Measurements from ENCODE around the gene ARID5A. TPM values are rescaled to one million over a fixed set of nuclear protein-coding genes. Genes with fewer than 3 reads are reported as not detected.
A peak's percentile ranks its signal among the peaks of the same experiment; 100 is the strongest.

ARID5A gene
- total and polyA plus RNA-seq, 2 of the 13 experiments (the other 11 are each of a cell fraction or from before 2014, with no cell fraction given), result 6.0 to 9.5 TPM

DNA sequence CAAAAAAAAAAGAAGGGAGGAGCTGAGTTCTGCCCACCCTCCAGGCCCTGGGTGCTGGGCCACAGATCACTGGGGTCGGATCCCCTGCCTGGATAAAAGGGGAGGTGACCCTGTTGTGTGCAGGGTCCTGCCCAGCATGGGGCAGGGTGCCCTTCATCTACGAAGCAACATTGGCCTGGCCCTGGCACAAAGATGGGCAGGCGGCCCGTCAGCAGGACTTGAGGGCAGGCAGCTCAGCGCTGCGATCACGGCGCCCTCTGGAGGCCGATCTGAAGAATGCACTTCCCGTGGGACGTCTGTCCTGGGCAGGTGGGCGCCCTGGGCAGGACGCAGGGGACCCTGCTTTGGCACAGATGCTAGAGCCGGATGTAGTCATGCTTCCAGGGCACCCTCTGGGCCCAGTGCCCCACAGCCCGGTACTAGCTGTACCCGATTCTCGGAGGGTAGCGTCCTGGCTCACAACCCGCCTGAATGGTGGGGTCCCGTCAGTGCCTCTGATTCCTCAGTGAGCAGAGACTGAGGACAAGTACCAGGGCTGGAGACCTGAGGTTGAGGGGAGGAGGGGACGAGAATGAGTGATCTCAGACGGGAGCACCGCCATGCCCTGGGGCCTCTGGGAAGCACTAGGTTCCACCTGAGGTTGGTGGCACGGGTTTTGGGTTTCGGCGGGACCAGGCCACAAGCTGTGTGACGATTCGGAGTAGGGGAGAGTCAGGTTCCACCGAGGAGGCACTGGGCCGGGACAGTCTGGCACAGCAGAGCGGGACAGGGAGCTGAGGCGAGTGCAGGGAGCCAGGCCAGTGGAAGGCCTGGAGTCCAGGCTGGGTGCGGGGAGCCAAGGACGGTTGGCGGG, 18.0 kb downstream of the ARID5A start (continued):
- no peak for TF ChIP-seq ZNF569 (CRISPR knock-in tag; IDR thresholded peaks at IDR 0.05; ENCODE audit: borderline replicate concordance)
- TF ChIP-seq, protein P1, sequence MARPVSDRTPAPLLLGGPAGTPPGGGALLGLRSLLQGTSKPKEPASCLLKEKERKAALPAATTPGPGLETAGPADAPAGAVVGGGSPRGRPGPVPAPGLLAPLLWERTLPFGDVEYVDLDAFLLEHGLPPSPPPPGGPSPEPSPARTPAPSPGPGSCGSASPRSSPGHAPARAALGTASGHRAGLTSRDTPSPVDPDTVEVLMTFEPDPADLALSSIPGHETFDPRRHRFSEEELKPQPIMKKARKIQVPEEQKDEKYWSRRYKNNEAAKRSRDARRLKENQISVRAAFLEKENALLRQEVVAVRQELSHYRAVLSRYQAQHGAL (CRISPR knock-in tag; IDR thresholded peaks at IDR 0.05; ENCODE audit: not compliant biosample characterization), result no peak
- TF ChIP-seq REL (CRISPR knock-in tag; conservative IDR thresholded peaks at IDR 0.05), result no peak
- no peak for TF ChIP-seq NR2F1 (CRISPR knock-in tag; IDR thresholded peaks at IDR 0.05)
- TF ChIP-seq, protein P2, sequence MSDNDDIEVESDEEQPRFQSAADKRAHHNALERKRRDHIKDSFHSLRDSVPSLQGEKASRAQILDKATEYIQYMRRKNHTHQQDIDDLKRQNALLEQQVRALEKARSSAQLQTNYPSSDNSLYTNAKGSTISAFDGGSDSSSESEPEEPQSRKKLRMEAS (IDR thresholded peaks at IDR 0.05), result 0 out of 2 replicates have a peak, but pooled peaks have one; percentile 24
- no peak for TF ChIP-seq ZMAT3 (CRISPR knock-in tag; conservative IDR thresholded peaks at IDR 0.05)
- no peak for TF ChIP-seq ZNF883 (CRISPR knock-in tag; IDR thresholded peaks at IDR 0.05; ENCODE audit: not compliant biosample characterization)
- peak; percentile 28; the same call in 1 of the 2 replicates for TF ChIP-seq AKAP8 (CRISPR knock-in tag; IDR thresholded peaks at IDR 0.05)
- no peak for TF ChIP-seq TOE1 (CRISPR knock-in tag; IDR thresholded peaks at IDR 0.05)
- TF ChIP-seq MATR3 (CRISPR knock-in tag; IDR thresholded peaks at IDR 0.05), result no peak
- TF ChIP-seq PPARG (CRISPR knock-in tag; conservative IDR thresholded peaks at IDR 0.05), result 0 out of 2 replicates have a peak, but pooled peaks have one; percentile 34
- TF ChIP-seq, protein P3, sequence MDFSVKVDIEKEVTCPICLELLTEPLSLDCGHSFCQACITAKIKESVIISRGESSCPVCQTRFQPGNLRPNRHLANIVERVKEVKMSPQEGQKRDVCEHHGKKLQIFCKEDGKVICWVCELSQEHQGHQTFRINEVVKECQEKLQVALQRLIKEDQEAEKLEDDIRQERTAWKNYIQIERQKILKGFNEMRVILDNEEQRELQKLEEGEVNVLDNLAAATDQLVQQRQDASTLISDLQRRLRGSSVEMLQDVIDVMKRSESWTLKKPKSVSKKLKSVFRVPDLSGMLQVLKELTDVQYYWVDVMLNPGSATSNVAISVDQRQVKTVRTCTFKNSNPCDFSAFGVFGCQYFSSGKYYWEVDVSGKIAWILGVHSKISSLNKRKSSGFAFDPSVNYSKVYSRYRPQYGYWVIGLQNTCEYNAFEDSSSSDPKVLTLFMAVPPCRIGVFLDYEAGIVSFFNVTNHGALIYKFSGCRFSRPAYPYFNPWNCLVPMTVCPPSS (IDR thresholded peaks at IDR 0.05), result no peak
- no peak for TF ChIP-seq ATM (IDR thresholded peaks at IDR 0.05; ENCODE audit: borderline replicate concordance)
- no peak for TF ChIP-seq KDM5A (IDR thresholded peaks at IDR 0.05; ENCODE audit: borderline replicate concordance, low read length)
- TF ChIP-seq, protein P4, sequence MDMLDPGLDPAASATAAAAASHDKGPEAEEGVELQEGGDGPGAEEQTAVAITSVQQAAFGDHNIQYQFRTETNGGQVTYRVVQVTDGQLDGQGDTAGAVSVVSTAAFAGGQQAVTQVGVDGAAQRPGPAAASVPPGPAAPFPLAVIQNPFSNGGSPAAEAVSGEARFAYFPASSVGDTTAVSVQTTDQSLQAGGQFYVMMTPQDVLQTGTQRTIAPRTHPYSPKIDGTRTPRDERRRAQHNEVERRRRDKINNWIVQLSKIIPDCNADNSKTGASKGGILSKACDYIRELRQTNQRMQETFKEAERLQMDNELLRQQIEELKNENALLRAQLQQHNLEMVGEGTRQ (IDR thresholded peaks at IDR 0.05; ENCODE audit: low read depth, low read length), result no peak
- TF ChIP-seq, protein P4 (CRISPR knock-in tag; IDR thresholded peaks at IDR 0.05; ENCODE audit: borderline replicate concordance), result no peak
- TF ChIP-seq ATF7-NPFF (CRISPR knock-in tag; IDR thresholded peaks at IDR 0.05; ENCODE audit: low read depth), result peak; percentile 62; the same call in 1 of the 2 replicates
- no peak for TF ChIP-seq ZNF547 (CRISPR knock-in tag; IDR thresholded peaks at IDR 0.05)
- 0 out of 2 replicates have a peak, but pooled peaks have one; percentile 25 for TF ChIP-seq ETV6 (CRISPR knock-in tag; conservative IDR thresholded peaks at IDR 0.05)
- no peak; the same call in 1 of the 2 replicates for TF ChIP-seq PITX1 (CRISPR knock-in tag; IDR thresholded peaks at IDR 0.05)
- TF ChIP-seq ZIK1 (CRISPR knock-in tag; IDR thresholded peaks at IDR 0.05; ENCODE audit: borderline replicate concordance, low read depth), result 0 out of 2 replicates have a peak, but pooled peaks have one; percentile 54
- TF ChIP-seq ZNF780A (CRISPR knock-in tag; IDR thresholded peaks at IDR 0.05), result 0 out of 2 replicates have a peak, but pooled peaks have one; percentile 52
- TF ChIP-seq, protein P5, sequence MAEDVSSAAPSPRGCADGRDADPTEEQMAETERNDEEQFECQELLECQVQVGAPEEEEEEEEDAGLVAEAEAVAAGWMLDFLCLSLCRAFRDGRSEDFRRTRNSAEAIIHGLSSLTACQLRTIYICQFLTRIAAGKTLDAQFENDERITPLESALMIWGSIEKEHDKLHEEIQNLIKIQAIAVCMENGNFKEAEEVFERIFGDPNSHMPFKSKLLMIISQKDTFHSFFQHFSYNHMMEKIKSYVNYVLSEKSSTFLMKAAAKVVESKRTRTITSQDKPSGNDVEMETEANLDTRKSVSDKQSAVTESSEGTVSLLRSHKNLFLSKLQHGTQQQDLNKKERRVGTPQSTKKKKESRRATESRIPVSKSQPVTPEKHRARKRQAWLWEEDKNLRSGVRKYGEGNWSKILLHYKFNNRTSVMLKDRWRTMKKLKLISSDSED (CRISPR knock-in tag; IDR thresholded peaks at IDR 0.05), result no peak
- TF ChIP-seq NKX3-1 (CRISPR knock-in tag; IDR thresholded peaks at IDR 0.05), result no peak
